Stomach (tissue), 4 donors: Measurements from ENCODE around the gene NCAPD2.

Source experiments
- POLR2A ChIP-seq, 4 donors: fragments of 450-650 bp; IDR thresholded peaks; one replicate each; pipeline ENCODE4 v1.6.1; 2016; ENCODE audit warnings: antibody characterized with exemption in 4 of 4, control low read depth in 2 of 4, mild to moderate bottlenecking in 1 of 4, moderate library complexity in 1 of 4
- TF ChIP-seq, protein P1 (sequence below), 7 experiments: fragments of 450-650 bp in 4 of 7; fragments of 200-600 bp in 3 of 7; sonication (generic) in 3 of 7; IDR thresholded peaks; one replicate each; pipeline ENCODE4 v1.5.1; 2016 to 2019; ENCODE audit warnings: antibody characterized with exemption in 7 of 7, control low read depth in 2 of 7, mild to moderate bottlenecking in 1 of 7

DNA sequence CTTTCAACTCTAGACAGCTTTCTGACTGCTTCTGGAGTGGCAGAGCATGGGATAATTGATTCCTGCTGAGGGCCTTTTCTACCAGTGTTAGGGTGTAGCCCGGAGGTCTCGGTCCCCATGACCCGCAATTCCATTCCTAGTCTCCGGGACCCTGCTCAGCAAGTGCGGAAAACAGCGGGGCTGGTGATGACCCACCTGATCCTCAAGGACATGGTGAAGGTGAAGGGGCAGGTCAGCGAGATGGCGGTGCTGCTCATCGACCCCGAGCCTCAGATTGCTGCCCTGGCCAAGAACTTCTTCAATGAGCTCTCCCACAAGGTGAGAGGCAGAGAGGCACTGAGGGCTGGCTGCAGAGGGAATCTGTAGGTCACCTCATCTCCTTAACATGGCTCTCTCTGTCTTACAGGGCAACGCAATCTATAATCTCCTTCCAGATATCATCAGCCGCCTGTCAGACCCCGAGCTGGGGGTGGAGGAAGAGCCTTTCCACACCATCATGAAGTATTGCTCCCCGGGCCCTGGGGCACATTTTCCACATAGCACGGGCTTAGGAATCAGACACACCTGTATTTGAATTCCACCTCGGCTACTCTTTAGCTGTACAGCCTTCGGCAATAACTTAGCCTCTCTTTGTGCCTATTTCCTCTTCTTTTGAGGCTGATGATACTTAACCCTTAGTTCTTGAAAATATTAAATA is 34.8 kb downstream of the NCAPD2 start:
- TF ChIP-seq, protein P1, sequence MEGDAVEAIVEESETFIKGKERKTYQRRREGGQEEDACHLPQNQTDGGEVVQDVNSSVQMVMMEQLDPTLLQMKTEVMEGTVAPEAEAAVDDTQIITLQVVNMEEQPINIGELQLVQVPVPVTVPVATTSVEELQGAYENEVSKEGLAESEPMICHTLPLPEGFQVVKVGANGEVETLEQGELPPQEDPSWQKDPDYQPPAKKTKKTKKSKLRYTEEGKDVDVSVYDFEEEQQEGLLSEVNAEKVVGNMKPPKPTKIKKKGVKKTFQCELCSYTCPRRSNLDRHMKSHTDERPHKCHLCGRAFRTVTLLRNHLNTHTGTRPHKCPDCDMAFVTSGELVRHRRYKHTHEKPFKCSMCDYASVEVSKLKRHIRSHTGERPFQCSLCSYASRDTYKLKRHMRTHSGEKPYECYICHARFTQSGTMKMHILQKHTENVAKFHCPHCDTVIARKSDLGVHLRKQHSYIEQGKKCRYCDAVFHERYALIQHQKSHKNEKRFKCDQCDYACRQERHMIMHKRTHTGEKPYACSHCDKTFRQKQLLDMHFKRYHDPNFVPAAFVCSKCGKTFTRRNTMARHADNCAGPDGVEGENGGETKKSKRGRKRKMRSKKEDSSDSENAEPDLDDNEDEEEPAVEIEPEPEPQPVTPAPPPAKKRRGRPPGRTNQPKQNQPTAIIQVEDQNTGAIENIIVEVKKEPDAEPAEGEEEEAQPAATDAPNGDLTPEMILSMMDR (IDR thresholded peaks at IDR 0.05): no peak
- no peak for TF ChIP-seq POLR2A (IDR thresholded peaks at IDR 0.05)
